ENCODE results near the gene ADAMTS16. TPM values are rescaled to one million over a fixed set of nuclear protein-coding genes. Genes with fewer than 3 reads are reported as not detected.

ADAMTS16 gene
- total RNA-seq, 2 experiments from 2014 or later, result not detected

GRCh38 chr5:5140479-5141338 is 579 bp downstream of the ADAMTS16 start:
- H3K36me3 Mint-ChIP-seq (ENCODE audit: low read depth), result no peaks in the 10 kb centered on the region
- no peak for TF ChIP-seq CTCF (IDR thresholded peaks at IDR 0.05)
- peaks cover 53% of the 10 kb centered on the region for H3K27me3 Mint-ChIP-seq
- H3K9me3 Mint-ChIP-seq, result no peaks in the 10 kb centered on the region
- Histone ChIP-seq H3K36me3 (ENCODE audit: insufficient read depth, low read length) (no peaks in the 10 kb centered on the region), H3K27me3 (ENCODE audit: control insufficient read depth in 1 of 2, insufficient read depth in 2 of 2, low read length in 2 of 2) (peaks cover 3 to 12% of the 10 kb centered on the region in 2 experiments), H3K9me3 (ENCODE audit: control insufficient read depth in 1 of 2, insufficient read depth in 1 of 2, low read length in 2 of 2) (peaks cover 0 to 5% of the 10 kb centered on the region in 2 experiments), H3K4me3 (ENCODE audit: low read length) (no peak overlapping the region), H3K27ac (ENCODE audit: low read depth in 1 of 2, low read length in 2 of 2) (no peak overlapping the region), H3K4me1 (ENCODE audit: insufficient read depth, low read length) (no peaks in the 10 kb centered on the region)
- POLR2A ChIA-PET, result interaction anchor here (1.0 kb wide), 1 partner anchor 281 kb away, joined by 5 read pairs; the partner anchor contains the start of gene ICE1
- H3K4me1 Mint-ChIP-seq (ENCODE audit: low read depth), result peaks cover 9% of the 10 kb centered on the region
- no peak overlapping the region for H3K27ac Mint-ChIP-seq
- CTCF ChIA-PET, result no interaction called here
- no peak overlapping the region for H3K4me3 Mint-ChIP-seq
- ATAC-seq (ENCODE audit: poor library complexity) (no peak), DNase-seq (no peak)
- intact Hi-C loops (cut with DNase I, micrococcal nuclease), result loop anchor here (1.0 to 5.0 kb wide), 3 partner anchors 279 to 1607 kb away; no protein-coding TSS in a partner anchor

- TF ChIP-seq CTCF (IDR thresholded peaks at IDR 0.05), result no peak
- peaks cover 53% of the 10 kb centered on the region for H3K27me3 Mint-ChIP-seq
- H3K4me3 Mint-ChIP-seq, result no peak overlapping the region
- CTCF ChIA-PET, result no interaction called here
- H3K4me1 ChIP-seq (ENCODE audit: insufficient read depth, low read length), result no peaks in the 10 kb centered on the region
- H3K36me3 ChIP-seq (ENCODE audit: insufficient read depth, low read length), result no peaks in the 10 kb centered on the region
- H3K9me3 ChIP-seq (ENCODE audit: control insufficient read depth in 1 of 2, insufficient read depth in 1 of 2, low read length in 2 of 2), result peaks cover 0 to 5% of the 10 kb centered on the region in 2 experiments
- POLR2A ChIA-PET, result interaction anchor here (1.0 kb wide), 1 partner anchor 281 kb away, joined by 5 read pairs; the partner anchor contains the start of gene ICE1
- H3K36me3 Mint-ChIP-seq (ENCODE audit: low read depth), result no peaks in the 10 kb centered on the region
- peaks cover 3 to 12% of the 10 kb centered on the region in 2 experiments for H3K27me3 ChIP-seq (ENCODE audit: control insufficient read depth in 1 of 2, insufficient read depth in 2 of 2, low read length in 2 of 2)
- intact Hi-C loops (cut with DNase I, micrococcal nuclease), result loop anchor here (1.0 to 5.0 kb wide), 3 partner anchors 278 to 1606 kb away; no protein-coding TSS in a partner anchor
- no peaks in the 10 kb centered on the region for H3K9me3 Mint-ChIP-seq
- no peak overlapping the region for H3K27ac ChIP-seq (ENCODE audit: low read depth in 1 of 2, low read length in 2 of 2)
- DNase-seq (no peak), ATAC-seq (ENCODE audit: poor library complexity) (no peak)
- H3K27ac Mint-ChIP-seq, result no peak overlapping the region
- H3K4me1 Mint-ChIP-seq (ENCODE audit: low read depth), result peaks cover 9% of the 10 kb centered on the region
- no peak overlapping the region for H3K4me3 ChIP-seq (ENCODE audit: low read length)
Observed at GRCh38 chr5:5141339-5141599, 1.1 kb downstream of the ADAMTS16 start.

- intact Hi-C loops (cut with DNase I, micrococcal nuclease), result loop anchor here (1.0 to 5.0 kb wide), 3 partner anchors 277 to 1605 kb away; no protein-coding TSS in a partner anchor
- CTCF ChIA-PET, result no interaction called here
- Histone ChIP-seq H3K9me3 (ENCODE audit: control insufficient read depth in 1 of 2, insufficient read depth in 1 of 2, low read length in 2 of 2) (peaks cover 0 to 5% of the 10 kb centered on the region in 2 experiments), H3K27ac (ENCODE audit: low read depth in 1 of 2, low read length in 2 of 2) (no peak overlapping the region), H3K36me3 (ENCODE audit: insufficient read depth, low read length) (no peaks in the 10 kb centered on the region), H3K27me3 (ENCODE audit: control insufficient read depth in 1 of 2, insufficient read depth in 2 of 2, low read length in 2 of 2) (peaks cover 3 to 12% of the 10 kb centered on the region in 2 experiments), H3K4me1 (ENCODE audit: insufficient read depth, low read length) (no peaks in the 10 kb centered on the region), H3K4me3 (ENCODE audit: low read length) (no peak overlapping the region)
- ATAC-seq (ENCODE audit: poor library complexity) (no peak), DNase-seq (peak in 13 of 14 experiments; percentile 4 to 70 (median 40))
- Mint-ChIP-seq H3K27ac (no peak overlapping the region), H3K4me3 (no peak overlapping the region), H3K4me1 (ENCODE audit: low read depth) (peaks cover 9% of the 10 kb centered on the region), H3K36me3 (ENCODE audit: low read depth) (no peaks in the 10 kb centered on the region), H3K9me3 (no peaks in the 10 kb centered on the region), H3K27me3 (peaks cover 47% of the 10 kb centered on the region)
- POLR2A ChIA-PET, result no interaction called here
- peak; percentile 75 for TF ChIP-seq CTCF (IDR thresholded peaks at IDR 0.05)
Observed at GRCh38 chr5:5141625-5142525, 1.7 kb downstream of the ADAMTS16 start.

Data from CD4-positive, alpha-beta T cell (primary cell).